Pancreas (tissue), 10 donors: Measurements from ENCODE around the gene LMOD2. TPM values are rescaled to one million over a fixed set of nuclear protein-coding genes. Genes with fewer than 3 reads are reported as not detected.

Experiments
- ATAC-seq, 4 donors: fragments of 200-7000 bp; cut with Tn5 transposase; one replicate each; pipeline versions ENCODE4 v1.8.0 to v1.9.1; 2020; ENCODE audit warnings: mild to moderate bottlenecking in 4 of 4, moderate library complexity in 4 of 4
- DNase-seq, 6 donors: peaks; one replicate each; pipeline ENCODE4 v3.0.0-alpha.2; 2020
- FAIRE-seq: peaks from 2 replicates; lab custom pipeline; 2012; peaks lifted over from hg19 to GRCh38; lab: Jason Lieb, UNC
- H3K27ac ChIP-seq, 4 donors: fragments of 200-600 bp; sonication (generic); 1 replicate in 3 of 4; 2 replicates in 1 of 4; pipeline versions ENCODE4 v1.5.0 to v1.8.0; 2020
- H3K27me3 ChIP-seq, 4 donors: fragments of 200-600 bp; one replicate each; pipeline ENCODE4 v1.8.0; 2021
- H3K36me3 ChIP-seq, 3 donors: fragments of 200-600 bp; sonication (generic) in 1 of 3; one replicate each; pipeline versions ENCODE4 v1.5.0 to v1.8.0; 2020 to 2021
- H3K4me1 ChIP-seq, 3 donors: fragments of 200-600 bp; one replicate each; pipeline ENCODE4 v1.8.0; 2021
- H3K4me3 ChIP-seq, 4 donors: fragments of 200-600 bp; sonication (generic) in 2 of 4; one replicate each; pipeline versions ENCODE4 v1.5.0 to v1.8.0; 2020 to 2021
- H3K9me3 ChIP-seq, 4 donors: fragments of 200-600 bp; one replicate each; pipeline ENCODE4 v1.8.0; 2021
- CTCF ChIP-seq, 4 donors: fragments of 200-600 bp; sonication (generic) in 3 of 4; IDR thresholded peaks; one replicate each; pipeline versions ENCODE4 v1.5.0 to v1.8.0; 2021; ENCODE audit warnings: antibody characterized with exemption in 4 of 4
- WGBS, 2 donors: extraction: QIAGEN DNeasy Blood & Tissue Kit; methylation state at CpG; one replicate each; pipeline ENCODE4 v1.1.7; 2013; 5-methylcytosine and 5-hydroxymethylcytosine counted together
- intact Hi-C, 3 donors: fragments of 100-400 bp; cut with DNase I; formaldehyde crosslinking; loops; one replicate each; pipeline versions ENCODE4 v1.11.1 to v1.14.2; 2022
- polyA plus RNA-seq, 2 donors: library from polyadenylated mRNA; stranded (reverse); fragments of 200-250 nt; gene quantifications; one replicate each; pipeline ENCODE4 v1.2.3, GENCODE V29; 2013
- total RNA-seq, 6 donors: library from RNA; stranded (reverse); fragmentation: NEBNext Ultra II Directional in 4 of 6; extraction: Animal tissue kit (Norgen Biotek cat#: 25700) in 4 of 6; gene quantifications; one replicate each; pipeline versions ENCODE4 v1.2.1 to v1.2.4, GENCODE V29; 2021 to 2023
- donor health status: healthy with polysubstance abuse.
- donor health status: DM: no; HTN: no; CAD: no; lungs with moderate emphysema.
- donor health status: DM: no; HTN: no; CAD: no.
- donor health status: control.
- donor health status: control.
- donor health status: Bipolar disorder and iron deficiency.
- donor health status: DM: yes; HTN: yes; CAD: no.
- donor health status: DM: no; HTN: no; CAD: no.
- donor health status: DM: no; HTN: no; CAD: no.
- donor health status: DM: yes; HTN: yes; CAD: no.

LMOD2 gene
- total and polyA plus RNA-seq, 8 donors: 0.55 TPM; not detected in 7

DNA sequence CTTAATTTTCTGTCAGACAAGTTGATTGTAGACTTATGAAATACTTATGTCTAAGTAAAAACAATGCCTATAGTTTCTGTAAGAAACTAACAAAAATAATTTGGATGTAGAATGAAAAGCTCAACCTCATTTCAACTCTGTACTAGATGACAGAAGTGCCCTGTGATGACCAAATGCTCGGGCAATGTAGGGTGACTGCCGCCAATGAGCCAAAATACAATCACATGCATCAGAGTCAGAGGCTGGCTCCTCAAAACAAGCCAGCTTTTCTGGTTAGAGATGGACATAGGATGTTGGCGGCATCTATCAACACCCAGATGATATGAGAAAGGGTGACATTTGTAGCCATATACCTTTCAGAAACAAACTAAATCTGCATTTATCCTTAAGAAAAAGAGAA, 23.9 kb downstream of the LMOD2 start:
- no peak for TF ChIP-seq CTCF (IDR thresholded peaks at IDR 0.05)
- 96 to 98% methylated on average over 3 of the region's 3 CpGs for WGBS, 2 donors
- H3K9me3 ChIP-seq: no peaks in the 10 kb centered on the region
- no peaks in the 10 kb centered on the region for H3K36me3 ChIP-seq
- H3K27ac ChIP-seq: no peak overlapping the region
- H3K4me1 ChIP-seq: peaks cover 4 to 31% (median 29%) of the 10 kb centered on the region in 3 donors
- intact Hi-C loops: loop anchor here in 1 of 3 donors (10.0 kb wide), 1 partner anchor 185 kb away; no protein-coding TSS in a partner anchor
- FAIRE-seq (no peak), DNase-seq (no peak), ATAC-seq (no peak)
- no peaks in the 10 kb centered on the region for H3K27me3 ChIP-seq
- no peak overlapping the region for H3K4me3 ChIP-seq

DNA sequence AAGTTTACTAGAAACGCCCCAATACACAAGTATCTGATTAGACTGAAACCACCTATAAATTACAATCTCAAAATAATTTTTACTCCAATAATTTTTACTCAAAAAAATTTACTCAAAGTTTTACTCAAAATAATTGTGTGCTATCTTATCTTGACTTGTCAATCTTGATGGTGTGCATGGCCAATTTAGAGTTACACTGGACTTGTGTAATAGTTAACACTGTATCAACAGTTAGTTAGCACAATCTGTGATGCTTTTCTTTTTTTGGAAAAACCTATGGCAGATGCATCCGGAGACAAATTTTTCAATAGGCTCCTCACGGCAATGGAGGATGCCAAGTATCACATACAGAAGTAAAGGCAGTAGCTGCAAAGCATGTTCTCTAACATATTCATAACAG, 24.9 kb downstream of the LMOD2 start:
- FAIRE-seq: no peak

DNA sequence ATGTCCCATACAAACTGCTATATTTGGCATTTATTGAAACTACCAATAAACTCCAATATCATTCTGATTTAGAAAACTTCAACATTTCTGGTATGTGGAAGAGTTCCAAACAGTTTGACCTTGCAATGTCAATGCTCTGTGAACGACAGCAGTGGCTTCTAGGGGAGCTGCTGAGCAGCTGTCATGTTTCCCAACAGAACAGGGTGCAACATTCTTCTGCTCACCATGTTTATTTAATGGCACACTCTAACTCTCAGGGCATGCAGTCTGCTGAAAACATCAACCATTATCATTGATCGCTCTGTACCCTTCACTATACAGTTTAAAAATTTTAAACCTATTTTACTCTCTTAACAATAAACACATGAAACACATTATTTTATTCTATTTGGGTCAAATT, 25.9 kb downstream of the LMOD2 start:
- DNase-seq: peak in 3 of 6 donors; percentile 28 to 56 (median 54)
- Histone ChIP-seq H3K4me3 (no peak overlapping the region), H3K4me1 (peaks cover 0 to 23% (median 22%) of the 10 kb centered on the region in 3 donors), H3K9me3 (no peaks in the 10 kb centered on the region), H3K36me3 (no peaks in the 10 kb centered on the region), H3K27me3 (no peaks in the 10 kb centered on the region), H3K27ac (peak overlapping the region in 1 of 4 donors; percentile 30)
- no peak for TF ChIP-seq CTCF (IDR thresholded peaks at IDR 0.05)
- WGBS, 2 donors: 16 to 17% methylated on average over 2 of the region's 2 CpGs
- intact Hi-C loops: no loop called here
- ATAC-seq: peak; percentile 69 to 94 (median 90)
- no peak for FAIRE-seq

More for the DNA sequence above, 24.9 kb downstream of the LMOD2 start:
- DNase-seq (no peak), ATAC-seq (peak in 2 of 4 donors; percentile 13 to 25)
- TF ChIP-seq CTCF (IDR thresholded peaks at IDR 0.05): no peak
- Histone ChIP-seq H3K27me3 (no peaks in the 10 kb centered on the region), H3K36me3 (no peaks in the 10 kb centered on the region), H3K27ac (no peak overlapping the region), H3K4me3 (no peak overlapping the region), H3K4me1 (peaks cover 0 to 23% (median 22%) of the 10 kb centered on the region in 3 donors), H3K9me3 (no peaks in the 10 kb centered on the region)
- WGBS, 2 donors: 42 to 48% methylated on average over 3 of the region's 3 CpGs
- intact Hi-C loops: no loop called here

DNA sequence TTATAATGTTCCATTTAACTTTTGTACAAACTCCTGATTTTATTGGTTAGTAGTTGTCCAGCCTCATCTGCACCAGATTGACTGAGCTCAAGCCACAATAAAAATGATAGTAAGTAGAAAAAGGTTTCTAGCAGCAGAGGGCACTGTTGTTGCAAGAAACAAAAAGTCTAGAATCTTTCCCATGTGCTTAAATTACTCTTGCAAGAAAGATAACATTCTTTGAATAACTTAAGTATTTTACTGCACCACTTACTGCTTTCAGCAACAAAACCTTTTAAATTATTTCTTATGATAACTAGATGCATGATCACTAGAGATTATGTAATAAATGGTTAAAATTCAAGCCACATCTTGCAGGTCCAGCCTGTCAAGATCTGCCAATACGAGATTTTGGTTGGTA, 27.0 kb downstream of the LMOD2 start:
- ATAC-seq (peak; percentile 70 to 85 (median 80)), FAIRE-seq (peak; percentile 96)

More for the DNA sequence above, 27.0 kb downstream of the LMOD2 start:
- DNase-seq: peak in 2 of 6 donors; percentile 19 to 22
- 30 to 35% methylated on average over 1 of the region's 1 CpG for WGBS, 2 donors
- no peak overlapping the region for H3K4me3 ChIP-seq
- no peaks in the 10 kb centered on the region for H3K36me3 ChIP-seq
- no peaks in the 10 kb centered on the region for H3K9me3 ChIP-seq
- H3K27me3 ChIP-seq: no peaks in the 10 kb centered on the region
- H3K27ac ChIP-seq: no peak overlapping the region
- peaks cover 0 to 23% (median 22%) of the 10 kb centered on the region in 3 donors for H3K4me1 ChIP-seq
- intact Hi-C loops: no loop called here
- TF ChIP-seq CTCF (IDR thresholded peaks at IDR 0.05): peak in 2 of 4 donors; percentile 19 to 36
